Keratinocyte (primary cell): ENCODE results near the gene COX8A. TPM values are rescaled to one million over a fixed set of nuclear protein-coding genes. Genes with fewer than 3 reads are reported as not detected.

ENCODE experiments used
- DNase-seq: peaks from one replicate; pipeline ENCODE4 v3.0.0-alpha.2; 2011; ENCODE audit warnings: low read depth, missing footprints, low spot score
- FAIRE-seq: peaks from 2 replicates; lab custom pipeline; 2011; peaks lifted over from hg19 to GRCh38; lab: Jason Lieb, UNC
- H2AFZ ChIP-seq: 2 replicates; pipeline ENCODE4 v1.6.0; 2012; ENCODE audit warnings: low read length, control low read depth, inconsistent platforms; ENCODE audit not compliant: control insufficient read depth
- H3K27ac ChIP-seq: 2 replicates; pipeline ENCODE4 v1.5.1; 2011; ENCODE audit warnings: low read length; ENCODE audit not compliant: control insufficient read depth, insufficient read depth
- H3K27me3 ChIP-seq: 3 replicates; pipeline ENCODE4 v1.6.0; 2011; ENCODE audit warnings: low read length; ENCODE audit not compliant: control insufficient read depth, insufficient read depth; ENCODE audit errors: extremely low read depth
- H3K36me3 ChIP-seq, 2 experiments: 2 replicates in 1 of 2; 3 replicates in 1 of 2; pipeline ENCODE4 v1.5.1; 2011; ENCODE audit warnings: low read length in 2 of 2, mild to moderate bottlenecking in 1 of 2; ENCODE audit not compliant: control insufficient read depth in 2 of 2, insufficient read depth in 2 of 2; ENCODE audit errors: extremely low read depth in 1 of 2
- H3K4me1 ChIP-seq: 3 replicates; pipeline ENCODE4 v1.5.1; 2011; ENCODE audit warnings: low read length; ENCODE audit not compliant: control insufficient read depth, insufficient read depth; ENCODE audit errors: extremely low read depth
- H3K4me2 ChIP-seq: 3 replicates; pipeline ENCODE4 v1.6.0; 2011; ENCODE audit warnings: low read depth, low read length; ENCODE audit not compliant: control insufficient read depth, insufficient read depth; ENCODE audit errors: extremely low read depth
- H3K4me3 ChIP-seq, 3 experiments: fragments of 200-600 bp in 1 of 3; sonication (generic) in 1 of 3; 2 replicates in 2 of 3; 3 replicates in 1 of 3; pipeline ENCODE4 v1.5.1; 2011 to 2016; ENCODE audit warnings: low read length in 3 of 3, mild to moderate bottlenecking in 3 of 3, control low read depth in 2 of 3, inconsistent platforms in 1 of 3, low read depth in 1 of 3, mixed read lengths in 1 of 3, mixed run types in 1 of 3, moderate library complexity in 1 of 3; ENCODE audit not compliant: control insufficient read depth in 2 of 3, insufficient read depth in 2 of 3; ENCODE audit errors: extremely low read depth in 1 of 3
- H3K79me2 ChIP-seq: 2 replicates; pipeline ENCODE4 v1.6.0; 2012; ENCODE audit warnings: low read length; ENCODE audit not compliant: control insufficient read depth, insufficient read depth
- H3K9ac ChIP-seq: 3 replicates; pipeline ENCODE4 v1.6.0; 2011; ENCODE audit warnings: low read length; ENCODE audit not compliant: control insufficient read depth, insufficient read depth; ENCODE audit errors: extremely low read depth
- H3K9me1 ChIP-seq: 3 replicates; pipeline ENCODE4 v1.6.0; 2011; ENCODE audit warnings: low read length; ENCODE audit not compliant: control insufficient read depth, insufficient read depth; ENCODE audit errors: extremely low read depth
- H3K9me3 ChIP-seq: 2 replicates; pipeline ENCODE4 v1.5.1; 2012; ENCODE audit warnings: low read depth, low read length; ENCODE audit not compliant: control insufficient read depth
- H4K20me1 ChIP-seq: 3 replicates; pipeline ENCODE4 v1.6.0; 2011; ENCODE audit warnings: low read length; ENCODE audit not compliant: control insufficient read depth, insufficient read depth; ENCODE audit errors: extremely low read depth
- EZH2 ChIP-seq: IDR thresholded peaks from one replicate; pipeline ENCODE4 v1.6.1; 2012; ENCODE audit warnings: inconsistent platforms, mild to moderate bottlenecking, low read length, moderate library complexity
- dilution Hi-C: fragments of 300-500 bp; cut with MboI; formaldehyde crosslinking; loops from one replicate; pipeline ENCODE4 v1.7.0; 2020; ENCODE audit warnings: low sequenced_read_pairs; ENCODE audit not compliant: extremely low pct_ligation_motif_present
- polyA plus RNA-seq, 5 experiments: library from polyadenylated mRNA; depleted of rRNA in 3 of 5; stranded (reverse) in 3 of 5; stranded (forward) in 1 of 5; unstranded in 1 of 5; fragments of >200 nt; gene quantifications; 1 replicate in 1 of 5; 2 replicates in 3 of 5; 3 replicates in 1 of 5; pipeline versions ENCODE4 v1.2.1 to v1.2.3, GENCODE V29; 2011 to 2012; ENCODE audit warnings: missing spikeins in 2 of 5, low read depth in 1 of 5, low replicate concordance in 1 of 5
- TF ChIP-seq, protein P1 (sequence below), 3 experiments: IDR thresholded peaks in 1 of 3; conservative IDR thresholded peaks in 1 of 3; optimal IDR thresholded peaks in 1 of 3; 2 replicates in 2 of 3; 3 replicates in 1 of 3; pipeline versions ENCODE3 to v1.5.1; 2011; ENCODE audit warnings: low read length in 3 of 3, mild to moderate bottlenecking in 3 of 3, moderate library complexity in 2 of 3, control low read depth in 1 of 3, inconsistent platforms in 1 of 3; ENCODE audit not compliant: insufficient read depth in 2 of 3; ENCODE audit errors: extremely low read depth in 1 of 3

COX8A gene
- polyA plus RNA-seq, 1 donor (not counting 4 experiments of a cell fraction or from before 2014, with no cell fraction given) = 159 TPM

DNA sequence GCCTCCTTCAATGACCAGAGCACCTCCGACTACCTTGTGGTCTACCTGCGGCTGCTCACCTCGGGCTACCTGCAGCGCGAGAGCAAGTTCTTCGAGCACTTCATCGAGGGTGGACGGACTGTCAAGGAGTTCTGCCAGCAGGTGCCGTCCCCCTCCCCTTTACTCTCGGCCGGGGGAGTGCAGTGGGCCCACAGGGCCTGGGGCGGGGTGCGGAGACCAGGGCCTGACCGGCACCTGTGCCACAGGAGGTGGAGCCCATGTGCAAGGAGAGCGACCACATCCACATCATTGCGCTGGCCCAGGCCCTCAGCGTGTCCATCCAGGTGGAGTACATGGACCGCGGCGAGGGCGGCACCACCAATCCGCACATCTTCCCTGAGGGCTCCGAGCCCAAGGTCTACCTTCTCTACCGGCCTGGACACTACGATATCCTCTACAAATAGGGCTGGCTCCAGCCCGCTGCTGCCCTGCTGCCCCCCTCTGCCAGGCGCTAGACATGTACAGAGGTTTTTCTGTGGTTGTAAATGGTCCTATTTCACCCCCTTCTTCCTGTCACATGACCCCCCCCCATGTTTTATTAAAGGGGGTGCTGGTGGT is 22.8 kb downstream of the COX8A start:
- H3K27me3 ChIP-seq = no peaks in the 10 kb centered on the region
- H3K9me1 ChIP-seq = peaks cover 2% of the 10 kb centered on the region
- no peak for TF ChIP-seq EZH2
- TF ChIP-seq, protein P1, sequence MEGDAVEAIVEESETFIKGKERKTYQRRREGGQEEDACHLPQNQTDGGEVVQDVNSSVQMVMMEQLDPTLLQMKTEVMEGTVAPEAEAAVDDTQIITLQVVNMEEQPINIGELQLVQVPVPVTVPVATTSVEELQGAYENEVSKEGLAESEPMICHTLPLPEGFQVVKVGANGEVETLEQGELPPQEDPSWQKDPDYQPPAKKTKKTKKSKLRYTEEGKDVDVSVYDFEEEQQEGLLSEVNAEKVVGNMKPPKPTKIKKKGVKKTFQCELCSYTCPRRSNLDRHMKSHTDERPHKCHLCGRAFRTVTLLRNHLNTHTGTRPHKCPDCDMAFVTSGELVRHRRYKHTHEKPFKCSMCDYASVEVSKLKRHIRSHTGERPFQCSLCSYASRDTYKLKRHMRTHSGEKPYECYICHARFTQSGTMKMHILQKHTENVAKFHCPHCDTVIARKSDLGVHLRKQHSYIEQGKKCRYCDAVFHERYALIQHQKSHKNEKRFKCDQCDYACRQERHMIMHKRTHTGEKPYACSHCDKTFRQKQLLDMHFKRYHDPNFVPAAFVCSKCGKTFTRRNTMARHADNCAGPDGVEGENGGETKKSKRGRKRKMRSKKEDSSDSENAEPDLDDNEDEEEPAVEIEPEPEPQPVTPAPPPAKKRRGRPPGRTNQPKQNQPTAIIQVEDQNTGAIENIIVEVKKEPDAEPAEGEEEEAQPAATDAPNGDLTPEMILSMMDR (optimal IDR thresholded peaks at IDR 0.05 in 1 of 3, IDR thresholded peaks at IDR 0.05 in 1 of 3, conservative IDR thresholded peaks at IDR 0.05 in 1 of 3; ENCODE audit: extremely low read depth in 1 of 3, insufficient read depth in 2 of 3, low read length in 3 of 3) = no peak
- no peak overlapping the region for H3K4me2 ChIP-seq
- H3K27ac ChIP-seq = no peak overlapping the region
- FAIRE-seq (no peak), DNase-seq (no peak)
- no peak overlapping the region for H3K4me3 ChIP-seq
- peaks cover 10% of the 10 kb centered on the region for H3K4me1 ChIP-seq
- peaks cover 9% of the 10 kb centered on the region for H3K79me2 ChIP-seq
- no peaks in the 10 kb centered on the region for H3K9me3 ChIP-seq
- dilution Hi-C loops = no loop called here
- H4K20me1 ChIP-seq = peaks cover 8% of the 10 kb centered on the region
- peaks cover 12 to 27% of the 10 kb centered on the region in 2 experiments for H3K36me3 ChIP-seq
- H2AFZ ChIP-seq = no peak overlapping the region
- H3K9ac ChIP-seq = no peak overlapping the region

DNA sequence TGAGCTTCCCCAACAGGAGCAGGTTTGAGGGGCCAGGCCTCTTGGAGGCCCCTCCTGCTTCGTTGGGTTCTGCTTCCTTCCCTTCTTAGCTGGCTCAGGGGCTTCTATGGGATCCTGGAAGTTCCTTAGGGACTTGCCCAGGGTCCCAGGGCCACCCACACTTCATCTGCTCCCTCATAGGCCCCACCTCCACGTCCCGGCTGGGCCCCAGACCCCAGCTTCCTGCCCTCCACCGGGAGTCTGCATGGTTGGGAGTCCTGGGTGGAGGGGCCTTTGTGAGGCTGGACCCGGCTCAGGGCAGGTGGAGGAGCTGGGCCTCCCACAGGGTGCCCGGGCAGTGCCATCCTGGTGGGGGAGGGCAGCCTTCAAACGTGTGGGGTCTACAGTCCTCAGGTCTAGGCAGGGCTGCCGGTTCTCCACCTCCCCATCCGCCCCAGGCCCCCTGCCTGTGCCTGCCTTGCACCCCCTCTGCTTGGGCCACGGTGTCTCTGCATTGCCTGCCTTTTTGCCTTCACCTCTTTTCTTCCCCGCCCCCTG is 23.4 kb downstream of the COX8A start:
- Histone ChIP-seq H4K20me1 (peaks cover 8% of the 10 kb centered on the region), H3K36me3 (peaks cover 12 to 27% of the 10 kb centered on the region in 2 experiments), H3K79me2 (peaks cover 8% of the 10 kb centered on the region), H2AFZ (no peak overlapping the region), H3K9ac (no peak overlapping the region), H3K4me1 (peaks cover 10% of the 10 kb centered on the region), H3K27ac (no peak overlapping the region), H3K27me3 (no peaks in the 10 kb centered on the region), H3K4me3 (no peak overlapping the region), H3K9me3 (no peaks in the 10 kb centered on the region), H3K4me2 (no peak overlapping the region), H3K9me1 (peaks cover 2% of the 10 kb centered on the region)
- dilution Hi-C loops = no loop called here
- DNase-seq (no peak), FAIRE-seq (no peak)
- TF ChIP-seq EZH2 = no peak
- TF ChIP-seq, protein P1 (optimal IDR thresholded peaks at IDR 0.05 in 1 of 3, IDR thresholded peaks at IDR 0.05 in 1 of 3, conservative IDR thresholded peaks at IDR 0.05 in 1 of 3; ENCODE audit: extremely low read depth in 1 of 3, insufficient read depth in 2 of 3, low read length in 3 of 3) = no peak
